ENCODE results near the gene LIN9. TPM values are rescaled to one million over a fixed set of nuclear protein-coding genes. Genes with fewer than 3 reads are reported as not detected.

Gene LIN9
- total RNA-seq, 2 donors from 2014 or later = 3.5 to 7.1 TPM

GRCh38 chr1:226351709-226352108 lies 42.7 kb upstream of the LIN9 start:
- intact Hi-C loops (cut with DNase I) = no loop called here
- DNase-seq = no peak
- Histone ChIP-seq H3K27me3 (no peaks in the 10 kb centered on the region), H3K27ac (no peak overlapping the region), H3K4me3 (no peak overlapping the region), H3K36me3 (no peaks in the 10 kb centered on the region), H3K9ac (ENCODE audit: low read depth in 2 of 2, low read length in 2 of 2) (no peak overlapping the region), H3K4me1 (no peaks in the 10 kb centered on the region), H3K9me3 (no peaks in the 10 kb centered on the region)
- TF ChIP-seq, protein P1, sequence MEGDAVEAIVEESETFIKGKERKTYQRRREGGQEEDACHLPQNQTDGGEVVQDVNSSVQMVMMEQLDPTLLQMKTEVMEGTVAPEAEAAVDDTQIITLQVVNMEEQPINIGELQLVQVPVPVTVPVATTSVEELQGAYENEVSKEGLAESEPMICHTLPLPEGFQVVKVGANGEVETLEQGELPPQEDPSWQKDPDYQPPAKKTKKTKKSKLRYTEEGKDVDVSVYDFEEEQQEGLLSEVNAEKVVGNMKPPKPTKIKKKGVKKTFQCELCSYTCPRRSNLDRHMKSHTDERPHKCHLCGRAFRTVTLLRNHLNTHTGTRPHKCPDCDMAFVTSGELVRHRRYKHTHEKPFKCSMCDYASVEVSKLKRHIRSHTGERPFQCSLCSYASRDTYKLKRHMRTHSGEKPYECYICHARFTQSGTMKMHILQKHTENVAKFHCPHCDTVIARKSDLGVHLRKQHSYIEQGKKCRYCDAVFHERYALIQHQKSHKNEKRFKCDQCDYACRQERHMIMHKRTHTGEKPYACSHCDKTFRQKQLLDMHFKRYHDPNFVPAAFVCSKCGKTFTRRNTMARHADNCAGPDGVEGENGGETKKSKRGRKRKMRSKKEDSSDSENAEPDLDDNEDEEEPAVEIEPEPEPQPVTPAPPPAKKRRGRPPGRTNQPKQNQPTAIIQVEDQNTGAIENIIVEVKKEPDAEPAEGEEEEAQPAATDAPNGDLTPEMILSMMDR (IDR thresholded peaks at IDR 0.05) = no peak

- no peaks in the 10 kb centered on the region for H3K36me3 ChIP-seq
- H3K4me1 ChIP-seq = no peaks in the 10 kb centered on the region
- H3K9ac ChIP-seq (ENCODE audit: low read depth in 2 of 2, low read length in 2 of 2) = no peak overlapping the region
- no peaks in the 10 kb centered on the region for H3K9me3 ChIP-seq
- TF ChIP-seq, protein P1 (IDR thresholded peaks at IDR 0.05) = no peak
- peak overlapping the region; percentile 17 for H3K27ac ChIP-seq
- H3K27me3 ChIP-seq = no peaks in the 10 kb centered on the region
- DNase-seq = no peak
- intact Hi-C loops (cut with DNase I) = no loop called here
- no peak overlapping the region for H3K4me3 ChIP-seq
Observed at GRCh38 chr1:226350519-226350865, 41.5 kb upstream of the LIN9 start.

DNA sequence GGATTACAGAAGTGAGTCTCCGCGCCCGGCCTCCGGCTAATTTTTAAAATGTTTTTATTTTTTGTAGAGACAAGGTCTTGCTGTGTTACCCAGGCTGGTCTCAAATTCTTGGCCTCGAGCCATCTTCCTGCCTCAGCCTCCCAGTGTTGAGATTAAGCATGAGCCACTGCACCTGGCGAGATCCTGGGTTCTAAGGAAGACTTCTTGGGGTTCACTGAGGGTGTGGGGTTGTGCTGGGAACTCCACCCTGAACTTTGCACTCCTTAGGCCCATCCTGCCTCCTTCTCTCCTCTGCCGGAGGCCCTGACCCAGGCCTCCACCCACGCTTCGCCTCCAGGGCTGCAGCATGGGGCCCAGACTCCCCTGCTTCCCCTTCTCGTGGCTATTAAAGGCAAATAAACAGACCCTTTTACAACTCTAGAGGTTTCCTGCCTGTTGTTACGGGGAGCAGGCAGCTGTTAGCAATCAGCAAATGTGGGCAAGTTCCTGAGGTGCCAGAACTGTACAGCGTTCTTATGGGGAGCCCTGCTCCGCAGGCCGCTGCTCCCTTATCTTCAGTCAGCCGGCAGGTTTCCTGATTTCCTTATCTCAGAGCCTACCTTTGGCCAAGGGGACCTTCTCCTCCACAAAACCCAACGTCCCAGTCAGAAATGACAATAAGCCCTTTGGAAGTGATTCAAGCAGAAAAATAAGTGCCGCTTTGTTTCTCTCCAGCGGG lies 41.0 kb upstream of the LIN9 start:
- Histone ChIP-seq H3K9ac (ENCODE audit: low read depth in 2 of 2, low read length in 2 of 2) (peak overlapping the region in 1 of 2 donors; percentile 61), H3K4me1 (no peaks in the 10 kb centered on the region), H3K9me3 (no peaks in the 10 kb centered on the region), H3K36me3 (no peaks in the 10 kb centered on the region), H3K27me3 (no peaks in the 10 kb centered on the region), H3K4me3 (no peak overlapping the region), H3K27ac (peak overlapping the region; percentile 17)
- peak; percentile 42 for DNase-seq
- TF ChIP-seq, protein P1 (IDR thresholded peaks at IDR 0.05) = no peak
- intact Hi-C loops (cut with DNase I) = no loop called here

DNA sequence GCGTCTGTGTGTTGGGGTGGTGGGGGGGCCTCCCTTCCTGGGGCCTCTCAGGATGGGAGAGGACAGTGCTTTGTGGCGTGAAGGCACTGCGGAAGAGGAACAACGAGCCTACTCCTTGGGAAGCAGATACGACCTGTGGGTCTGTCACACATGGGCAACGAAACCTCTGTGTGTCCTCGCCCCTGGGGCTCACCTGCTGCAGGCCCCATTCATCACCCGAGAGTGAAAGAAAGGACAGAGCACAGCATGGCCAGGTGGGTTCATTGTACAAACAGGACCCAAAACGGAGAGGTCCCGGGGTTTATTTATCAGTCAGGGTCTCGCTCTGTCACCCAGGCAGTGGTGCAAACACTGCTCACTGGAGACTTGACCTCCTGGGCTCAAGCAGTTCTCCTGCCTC lies 40.1 kb upstream of the LIN9 start:
- H3K9me3 ChIP-seq = no peaks in the 10 kb centered on the region
- DNase-seq = no peak
- H3K9ac ChIP-seq (ENCODE audit: low read depth in 2 of 2, low read length in 2 of 2) = no peak overlapping the region
- no peaks in the 10 kb centered on the region for H3K27me3 ChIP-seq
- intact Hi-C loops (cut with DNase I) = no loop called here
- H3K4me1 ChIP-seq = no peaks in the 10 kb centered on the region
- TF ChIP-seq, protein P1 (IDR thresholded peaks at IDR 0.05) = no peak
- H3K27ac ChIP-seq = no peak overlapping the region
- no peak overlapping the region for H3K4me3 ChIP-seq
- no peaks in the 10 kb centered on the region for H3K36me3 ChIP-seq

- TF ChIP-seq, protein P1 (IDR thresholded peaks at IDR 0.05) = no peak
- Histone ChIP-seq H3K36me3 (no peaks in the 10 kb centered on the region), H3K9ac (ENCODE audit: low read depth in 2 of 2, low read length in 2 of 2) (no peak overlapping the region), H3K4me1 (no peaks in the 10 kb centered on the region), H3K4me3 (no peak overlapping the region), H3K27ac (no peak overlapping the region), H3K27me3 (no peaks in the 10 kb centered on the region), H3K9me3 (no peaks in the 10 kb centered on the region)
- intact Hi-C loops (cut with DNase I) = no loop called here
- no peak for DNase-seq
Observed at GRCh38 chr1:226344441-226345259, 35.7 kb upstream of the LIN9 start.
